K562 (cell line): ENCODE data around the gene MEF2B. TPM values are rescaled to one million over a fixed set of nuclear protein-coding genes. Genes with fewer than 3 reads are reported as not detected.

Experiments
- E2F3 ChIP-seq: fragments of 250-450 bp; sonication (Bioruptor Pico); IDR thresholded peaks from 2 replicates; pipeline ENCODE4 v1.4.0; 2020; ENCODE audit warnings: mild to moderate bottlenecking
- E2F6 ChIP-seq, 2 experiments: IDR thresholded peaks; 2 replicates each; pipeline ENCODE4 v1.6.1; 2011; ENCODE audit warnings: borderline replicate concordance in 1 of 2, control low read depth in 1 of 2, low read depth in 1 of 2, low read length in 1 of 2, mild to moderate bottlenecking in 1 of 2, mixed read lengths in 1 of 2, moderate library complexity in 1 of 2; ENCODE audit not compliant: insufficient read depth in 1 of 2, insufficient read length in 1 of 2, poor library complexity in 1 of 2, severe bottlenecking in 1 of 2; ENCODE audit errors: extremely low read depth in 1 of 2
- GTF2E2 ChIP-seq: fragments of 200-800 bp; sonication (Bioruptor generic); IDR thresholded peaks from 2 replicates; pipeline ENCODE4 v1.6.1; 2016; ENCODE audit warnings: missing genetic modification characterization, missing compliant biosample characterization
- MAZ ChIP-seq, 2 experiments: fragments of 450-650 bp in 1 of 2; sonication (generic) in 1 of 2; formaldehyde crosslinking; IDR thresholded peaks in 1 of 2; conservative IDR thresholded peaks in 1 of 2; 2 replicates each; pipeline versions ENCODE4 v1.4.0 to v1.5.0; 2020; ENCODE audit warnings: mild to moderate bottlenecking in 1 of 2, missing genetic modification reagents in 1 of 2
- MNT ChIP-seq, 2 experiments: fragments of 450-650 bp; conservative IDR thresholded peaks; 2 replicates each; pipeline ENCODE4 v1.6.1; 2017; ENCODE audit warnings: mild to moderate bottlenecking in 2 of 2, moderate library complexity in 2 of 2
- NFIC ChIP-seq: fragments of 450-650 bp; IDR thresholded peaks from 2 replicates; pipeline ENCODE4 v1.6.1; 2017; ENCODE audit warnings: mild to moderate bottlenecking, inconsistent platforms
- POLR2G ChIP-seq: fragments of 200-400 bp; formaldehyde crosslinking; IDR thresholded peaks from 2 replicates; pipeline ENCODE4 v1.6.1; 2017; ENCODE audit warnings: low read depth, mild to moderate bottlenecking, antibody characterized with exemption, low read length, moderate library complexity
- TFE3 ChIP-seq: fragments of 450-650 bp; formaldehyde crosslinking; IDR thresholded peaks from 2 replicates; pipeline ENCODE4 v1.4.0; 2020; ENCODE audit warnings: mild to moderate bottlenecking, mixed read lengths
- TOE1 ChIP-seq, 2 experiments: fragments of 450-650 bp in 1 of 2; sonication (generic) in 1 of 2; formaldehyde crosslinking in 1 of 2; IDR thresholded peaks; 2 replicates each; pipeline versions ENCODE4 v1.7.1 to v1.8.0; 2016 to 2022; ENCODE audit warnings: borderline replicate concordance in 2 of 2, mild to moderate bottlenecking in 2 of 2, antibody characterized with exemption in 1 of 2, inconsistent platforms in 1 of 2, low read depth in 1 of 2, missing genetic modification reagents in 1 of 2, moderate library complexity in 1 of 2
- USF1 ChIP-seq: sonication (generic); formaldehyde crosslinking; IDR thresholded peaks from 2 replicates; pipeline ENCODE4 v1.9.0; 2022; ENCODE audit warnings: mild to moderate bottlenecking, missing genetic modification reagents
- USF2 ChIP-seq: sonication (generic); formaldehyde crosslinking; IDR thresholded peaks from 2 replicates; pipeline ENCODE4 v1.5.0; 2020; ENCODE audit warnings: missing genetic modification reagents
- ZFP36 ChIP-seq: fragments of 150-350 bp; IDR thresholded peaks from 2 replicates; pipeline ENCODE4 v1.6.1; 2018; ENCODE audit warnings: low read length, low read depth; ENCODE audit not compliant: partially characterized antibody
- ZNF311 ChIP-seq: fragments of 250-450 bp; sonication (Bioruptor Pico); IDR thresholded peaks from 2 replicates; pipeline ENCODE4 v1.4.0; 2020; ENCODE audit warnings: mild to moderate bottlenecking, moderate library complexity
- ZNF785 ChIP-seq: fragments of 250-450 bp; sonication (Bioruptor Pico); IDR thresholded peaks from 2 replicates; pipeline ENCODE4 v1.4.0; 2020; ENCODE audit warnings: mild to moderate bottlenecking
- polyA plus RNA-seq, 8 experiments: library from polyadenylated mRNA; depleted of rRNA in 4 of 8; stranded (reverse) in 5 of 8; unstranded in 3 of 8; fragments of >200 nt; fragmentation: Nextera tagmentation in 2 of 8; fragmentation: Illumina TruSeq in 1 of 8; extraction: Ambion mirVana in 2 of 8; extraction: Trizol in 1 of 8; gene quantifications; 2 replicates each; pipeline versions ENCODE4 v1.2.1 to v1.2.3, GENCODE V29; 2011 to 2014; ENCODE audit warnings: inconsistent platforms in 1 of 8, missing spikeins in 1 of 8
- total RNA-seq, 7 experiments: library from RNA; depleted of rRNA in 6 of 7; stranded (reverse); fragments of >200 nt in 6 of 7; fragmentation: Illumina TruSeq in 2 of 7; extraction: Trizol in 2 of 7; gene quantifications; 2 replicates each; pipeline versions ENCODE4 v1.2.1 to v1.2.3, GENCODE V29; 2011 to 2021; ENCODE audit warnings: low replicate concordance in 1 of 7

Gene MEF2B
- total and polyA plus RNA-seq, 9 of the 15 experiments (the other 6 are each of a cell fraction or from before 2014, with no cell fraction given) = 0.14 to 1.9 (median 0.71) TPM; not detected in 3

- TF ChIP-seq TFE3 (CRISPR knock-in tag) (peak; percentile 42; the same call in 1 of the 2 replicates), GTF2E2 (tag) (no peak), ZNF311 (CRISPR knock-in tag) (no peak), USF1 (CRISPR knock-in tag) (peak; percentile 93), POLR2G (peak; percentile 27; the same call in 1 of the 2 replicates), ZFP36 (peak; percentile 46), NFIC (peak; percentile 49; the same call in 1 of the 2 replicates), USF2 (CRISPR knock-in tag) (peak; percentile 82), E2F6 (IDR thresholded peaks at IDR 0.05; ENCODE audit: borderline replicate concordance in 1 of 2, extremely low read depth in 1 of 2, insufficient read depth in 1 of 2, insufficient read length in 1 of 2, low read depth in 1 of 2, low read length in 1 of 2, poor library complexity in 1 of 2, severe bottlenecking in 1 of 2) (peak in 1 of 2 experiments; percentile 29), TOE1 (IDR thresholded peaks at IDR 0.05; ENCODE audit: borderline replicate concordance) (peak; percentile 39; the same call in 1 of the 2 replicates), TOE1 (CRISPR knock-in tag; IDR thresholded peaks at IDR 0.05; ENCODE audit: borderline replicate concordance, low read depth) (no peak), MNT (conservative IDR thresholded peaks at IDR 0.05) (peak; percentile 55 to 60; a peak in 3 of 4 replicates), MAZ (CRISPR knock-in tag; conservative IDR thresholded peaks at IDR 0.05 in 1 of 2, IDR thresholded peaks at IDR 0.05 in 1 of 2) (0 out of 4 replicates have a peak, but pooled peaks of 1 of the 2 experiments have one; percentile 14), ZNF785 (CRISPR knock-in tag) (no peak), E2F3 (CRISPR knock-in tag) (no peak)
These were observed 9.7 kb upstream of the MEF2B start (continued) for GRCh38 chr19:19179548-19180441.
